ENCODE data around the gene ATG9B.

- TF ChIP-seq CTCF (IDR thresholded peaks at IDR 0.05) (no peak), POLR2A (IDR thresholded peaks at IDR 0.05) (no peak)
These were observed 16.2 kb downstream of the ATG9B start for GRCh38 chr7:151008143-151008510.
